GM19468 (cell line): ENCODE measurements around the gene DPY30.

ENCODE experiments used
- ATAC-seq: cut with Tn5 transposase; IDR thresholded peaks from one replicate; pipeline ENCODE4 v1.9.1; 2021; ENCODE audit warnings: mild to moderate bottlenecking, moderate library complexity, moderate number of reproducible peaks; ENCODE audit not compliant: unreplicated experiment; ENCODE audit errors: extremely low read depth

Gene DPY30

GRCh38 chr2:31979018-31979417 is 60.6 kb downstream of the DPY30 start:
- no peak for ATAC-seq

- no peak for ATAC-seq
Observed at GRCh38 chr2:31978436-31978835, 61.2 kb downstream of the DPY30 start.
